ENCODE results near the gene ACTR6.

DNA sequence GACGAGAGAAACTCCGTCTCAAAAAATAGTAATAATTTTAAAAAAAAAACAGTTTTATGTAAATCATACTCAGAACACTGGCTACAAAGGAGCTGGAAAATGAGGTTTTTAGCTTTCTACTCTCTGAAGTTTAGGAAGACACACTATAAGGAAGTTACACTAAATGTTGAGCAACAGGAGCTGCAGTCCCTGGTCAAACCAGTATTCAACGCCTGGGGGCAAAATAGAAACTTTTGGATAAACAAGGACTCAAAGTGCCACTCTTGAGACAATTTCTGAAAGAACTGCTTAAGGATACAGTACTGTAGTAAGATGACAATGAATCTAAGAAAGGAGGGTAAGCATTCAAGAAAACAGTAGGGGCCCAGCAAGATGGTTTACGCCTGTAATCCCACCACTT, 29.3 kb downstream of the ACTR6 start:
- TF ChIP-seq, protein P1, sequence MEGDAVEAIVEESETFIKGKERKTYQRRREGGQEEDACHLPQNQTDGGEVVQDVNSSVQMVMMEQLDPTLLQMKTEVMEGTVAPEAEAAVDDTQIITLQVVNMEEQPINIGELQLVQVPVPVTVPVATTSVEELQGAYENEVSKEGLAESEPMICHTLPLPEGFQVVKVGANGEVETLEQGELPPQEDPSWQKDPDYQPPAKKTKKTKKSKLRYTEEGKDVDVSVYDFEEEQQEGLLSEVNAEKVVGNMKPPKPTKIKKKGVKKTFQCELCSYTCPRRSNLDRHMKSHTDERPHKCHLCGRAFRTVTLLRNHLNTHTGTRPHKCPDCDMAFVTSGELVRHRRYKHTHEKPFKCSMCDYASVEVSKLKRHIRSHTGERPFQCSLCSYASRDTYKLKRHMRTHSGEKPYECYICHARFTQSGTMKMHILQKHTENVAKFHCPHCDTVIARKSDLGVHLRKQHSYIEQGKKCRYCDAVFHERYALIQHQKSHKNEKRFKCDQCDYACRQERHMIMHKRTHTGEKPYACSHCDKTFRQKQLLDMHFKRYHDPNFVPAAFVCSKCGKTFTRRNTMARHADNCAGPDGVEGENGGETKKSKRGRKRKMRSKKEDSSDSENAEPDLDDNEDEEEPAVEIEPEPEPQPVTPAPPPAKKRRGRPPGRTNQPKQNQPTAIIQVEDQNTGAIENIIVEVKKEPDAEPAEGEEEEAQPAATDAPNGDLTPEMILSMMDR (IDR thresholded peaks at IDR 0.05): no peak
- no peak for TF ChIP-seq POLR2A (IDR thresholded peaks at IDR 0.05)
